SK-N-SH (cell line): Measurements from ENCODE around the gene ALPK3.

Experiments used
- NRF1 ChIP-seq: IDR thresholded peaks from 2 replicates; pipeline ENCODE4 v1.6.1; 2012; ENCODE audit warnings: low read depth, mild to moderate bottlenecking, low read length
- RAD21 ChIP-seq: IDR thresholded peaks from 2 replicates; pipeline ENCODE4 v1.6.1; 2012; ENCODE audit warnings: mild to moderate bottlenecking, low read length
- TF ChIP-seq, protein P1 (sequence below): IDR thresholded peaks from 2 replicates; pipeline ENCODE4 v1.4.0; 2012; ENCODE audit warnings: low read depth, borderline replicate concordance

GRCh38 chr15:84914909-84915605, 97.9 kb downstream of the ALPK3 start:
- TF ChIP-seq, protein P1, sequence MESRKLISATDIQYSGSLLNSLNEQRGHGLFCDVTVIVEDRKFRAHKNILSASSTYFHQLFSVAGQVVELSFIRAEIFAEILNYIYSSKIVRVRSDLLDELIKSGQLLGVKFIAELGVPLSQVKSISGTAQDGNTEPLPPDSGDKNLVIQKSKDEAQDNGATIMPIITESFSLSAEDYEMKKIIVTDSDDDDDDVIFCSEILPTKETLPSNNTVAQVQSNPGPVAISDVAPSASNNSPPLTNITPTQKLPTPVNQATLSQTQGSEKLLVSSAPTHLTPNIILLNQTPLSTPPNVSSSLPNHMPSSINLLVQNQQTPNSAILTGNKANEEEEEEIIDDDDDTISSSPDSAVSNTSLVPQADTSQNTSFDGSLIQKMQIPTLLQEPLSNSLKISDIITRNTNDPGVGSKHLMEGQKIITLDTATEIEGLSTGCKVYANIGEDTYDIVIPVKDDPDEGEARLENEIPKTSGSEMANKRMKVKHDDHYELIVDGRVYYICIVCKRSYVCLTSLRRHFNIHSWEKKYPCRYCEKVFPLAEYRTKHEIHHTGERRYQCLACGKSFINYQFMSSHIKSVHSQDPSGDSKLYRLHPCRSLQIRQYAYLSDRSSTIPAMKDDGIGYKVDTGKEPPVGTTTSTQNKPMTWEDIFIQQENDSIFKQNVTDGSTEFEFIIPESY, result no peak
- TF ChIP-seq RAD21, result no peak; the same call in 1 of the 2 replicates
- TF ChIP-seq NRF1, result no peak
